ENCODE data around the gene ZBTB20. TPM values are rescaled to one million over a fixed set of nuclear protein-coding genes. Genes with fewer than 3 reads are reported as not detected.

ZBTB20 gene
- total RNA-seq, 4 donors from 2014 or later = 4.1 to 41.8 (median 11.6) TPM

DNA sequence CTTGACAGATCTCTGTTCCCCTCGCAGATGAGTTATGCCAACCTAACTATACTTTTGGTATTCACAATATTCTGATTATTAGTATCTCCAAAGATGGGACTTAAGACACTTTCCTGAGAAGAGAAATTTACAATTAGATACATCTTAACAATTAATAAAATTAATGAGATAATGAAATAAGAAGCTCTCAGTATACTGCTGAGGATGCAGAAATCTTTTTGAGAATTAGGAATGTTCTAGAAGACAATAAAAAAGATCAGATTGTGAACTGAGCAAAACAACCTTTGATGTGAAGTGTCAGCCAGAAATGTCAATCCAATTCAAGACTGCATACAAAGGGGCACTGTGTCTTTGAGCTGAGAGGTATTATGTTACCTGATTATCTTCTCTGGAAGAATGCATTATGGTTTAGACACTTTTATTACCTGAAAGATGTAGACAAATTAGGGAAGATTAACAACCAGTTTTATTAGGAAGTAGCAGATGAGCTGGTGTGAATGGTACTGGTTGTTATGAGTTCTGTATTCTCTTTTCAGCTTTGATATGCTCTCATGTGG is 590.4 kb downstream of the ZBTB20 start:
- Histone ChIP-seq H3K27me3 (no peaks in the 10 kb centered on the region), H3K36me3 (no peaks in the 10 kb centered on the region), H3K4me3 (no peak overlapping the region), H3K27ac (no peak overlapping the region), H3K9me3 (no peaks in the 10 kb centered on the region), H3K4me1 (peaks cover 0 to 28% (median 4%) of the 10 kb centered on the region in 3 donors)
- TF ChIP-seq, protein P1, sequence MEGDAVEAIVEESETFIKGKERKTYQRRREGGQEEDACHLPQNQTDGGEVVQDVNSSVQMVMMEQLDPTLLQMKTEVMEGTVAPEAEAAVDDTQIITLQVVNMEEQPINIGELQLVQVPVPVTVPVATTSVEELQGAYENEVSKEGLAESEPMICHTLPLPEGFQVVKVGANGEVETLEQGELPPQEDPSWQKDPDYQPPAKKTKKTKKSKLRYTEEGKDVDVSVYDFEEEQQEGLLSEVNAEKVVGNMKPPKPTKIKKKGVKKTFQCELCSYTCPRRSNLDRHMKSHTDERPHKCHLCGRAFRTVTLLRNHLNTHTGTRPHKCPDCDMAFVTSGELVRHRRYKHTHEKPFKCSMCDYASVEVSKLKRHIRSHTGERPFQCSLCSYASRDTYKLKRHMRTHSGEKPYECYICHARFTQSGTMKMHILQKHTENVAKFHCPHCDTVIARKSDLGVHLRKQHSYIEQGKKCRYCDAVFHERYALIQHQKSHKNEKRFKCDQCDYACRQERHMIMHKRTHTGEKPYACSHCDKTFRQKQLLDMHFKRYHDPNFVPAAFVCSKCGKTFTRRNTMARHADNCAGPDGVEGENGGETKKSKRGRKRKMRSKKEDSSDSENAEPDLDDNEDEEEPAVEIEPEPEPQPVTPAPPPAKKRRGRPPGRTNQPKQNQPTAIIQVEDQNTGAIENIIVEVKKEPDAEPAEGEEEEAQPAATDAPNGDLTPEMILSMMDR (IDR thresholded peaks at IDR 0.05) = no peak
- TF ChIP-seq POLR2A (IDR thresholded peaks at IDR 0.05) = no peak
- WGBS, 2 donors = 87 to 90% methylated on average over 1 of the region's 1 CpG
- intact Hi-C loops (cut with DNase I) = no loop called here
- no peak for DNase-seq

GRCh38 chr3:114554731-114555130 is 592.4 kb downstream of the ZBTB20 start:
- no peak overlapping the region for H3K4me3 ChIP-seq
- intact Hi-C loops (cut with DNase I) = no loop called here
- TF ChIP-seq, protein P1 (IDR thresholded peaks at IDR 0.05) = no peak
- no peak for TF ChIP-seq POLR2A (IDR thresholded peaks at IDR 0.05)
- no peak for DNase-seq
- H3K27me3 ChIP-seq = no peaks in the 10 kb centered on the region
- no peaks in the 10 kb centered on the region for H3K36me3 ChIP-seq
- WGBS, 2 donors = 53 to 58% methylated on average over 1 of the region's 1 CpG
- H3K4me1 ChIP-seq = peaks cover 0 to 29% (median 4%) of the 10 kb centered on the region in 3 donors
- no peak overlapping the region for H3K27ac ChIP-seq
- H3K9me3 ChIP-seq = no peaks in the 10 kb centered on the region

GRCh38 chr3:114553949-114554593 is 593.0 kb downstream of the ZBTB20 start:
- intact Hi-C loops (cut with DNase I) = no loop called here
- no peaks in the 10 kb centered on the region for H3K27me3 ChIP-seq
- 76 to 81% methylated on average over 3 of the region's 3 CpGs for WGBS, 2 donors
- H3K36me3 ChIP-seq = no peaks in the 10 kb centered on the region
- no peaks in the 10 kb centered on the region for H3K9me3 ChIP-seq
- peaks cover 0 to 29% (median 4%) of the 10 kb centered on the region in 3 donors for H3K4me1 ChIP-seq
- H3K27ac ChIP-seq = no peak overlapping the region
- TF ChIP-seq, protein P1 (IDR thresholded peaks at IDR 0.05) = no peak
- TF ChIP-seq POLR2A (IDR thresholded peaks at IDR 0.05) = no peak
- DNase-seq = no peak
- no peak overlapping the region for H3K4me3 ChIP-seq

GRCh38 chr3:114552527-114552812 is 594.6 kb downstream of the ZBTB20 start:
- Histone ChIP-seq H3K27ac (no peak overlapping the region), H3K4me1 (peaks cover 0 to 16% (median 0%) of the 10 kb centered on the region in 3 donors), H3K27me3 (no peaks in the 10 kb centered on the region), H3K9me3 (no peaks in the 10 kb centered on the region), H3K36me3 (no peaks in the 10 kb centered on the region), H3K4me3 (no peak overlapping the region)
- WGBS, 2 donors = 81 to 83% methylated on average over 1 of the region's 1 CpG
- intact Hi-C loops (cut with DNase I) = no loop called here
- DNase-seq = no peak
- TF ChIP-seq, protein P1 (IDR thresholded peaks at IDR 0.05) = no peak

DNA sequence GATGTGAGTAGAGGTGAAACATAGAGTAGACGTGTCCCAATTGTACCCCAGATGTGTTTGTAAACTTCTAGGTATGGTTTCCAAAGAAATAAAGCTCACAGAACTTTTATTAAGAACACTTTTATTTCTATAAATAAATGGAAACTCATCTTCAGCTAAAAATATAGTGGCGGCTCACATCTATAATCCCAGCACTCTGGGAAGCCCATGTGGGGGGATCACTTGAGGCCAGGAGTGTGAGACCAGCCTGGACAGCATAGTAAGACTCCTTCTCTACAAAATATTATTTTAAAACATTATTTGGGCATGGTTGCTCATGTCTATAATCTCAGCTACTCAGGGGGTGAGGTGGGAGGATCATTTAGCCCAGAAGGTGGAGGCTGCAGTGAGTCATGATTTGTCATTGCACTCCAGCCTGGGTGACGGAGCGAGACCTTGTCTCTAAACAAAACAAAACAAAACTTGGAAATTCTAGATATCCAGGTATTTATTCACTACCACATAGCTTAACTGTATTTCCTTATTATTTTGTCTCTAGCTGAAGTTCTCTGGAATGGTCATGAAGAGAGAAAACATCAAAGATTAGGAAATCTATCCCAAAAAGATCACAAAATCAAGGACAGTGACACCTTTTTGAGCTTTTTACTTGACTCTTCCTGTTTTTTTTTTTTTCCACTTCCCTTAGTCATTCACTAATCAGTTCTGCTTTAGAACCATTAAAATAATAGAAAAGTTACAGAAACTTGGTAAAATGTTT is 595.1 kb downstream of the ZBTB20 start:
- intact Hi-C loops (cut with DNase I) = no loop called here
- Histone ChIP-seq H3K27ac (no peak overlapping the region), H3K4me1 (peaks cover 0 to 11% (median 0%) of the 10 kb centered on the region in 3 donors), H3K36me3 (no peaks in the 10 kb centered on the region), H3K9me3 (no peaks in the 10 kb centered on the region), H3K4me3 (no peak overlapping the region), H3K27me3 (no peaks in the 10 kb centered on the region)
- TF ChIP-seq, protein P1 (IDR thresholded peaks at IDR 0.05) = no peak
- no peak for TF ChIP-seq POLR2A (IDR thresholded peaks at IDR 0.05)
- 54 to 83% methylated on average over 4 of the region's 4 CpGs for WGBS, 2 donors
- DNase-seq = no peak
